A673 (cell line): Measurements from ENCODE around the gene LRRC36.

Experiments used
- EZH2 ChIP-seq: fragments of 200-600 bp; sonication (generic); IDR thresholded peaks from 2 replicates; pipeline ENCODE4 v1.6.1; 2017; ENCODE audit warnings: borderline replicate concordance, low read depth, mild to moderate bottlenecking, mixed read lengths, antibody characterized with exemption, low read length; ENCODE audit not compliant: poor library complexity, severe bottlenecking
- TF ChIP-seq, protein P1 (sequence below): fragments of 300-800, 200-600 bp; sonication (generic); conservative IDR thresholded peaks from 2 replicates; pipeline ENCODE4 v1.5.1; 2017; ENCODE audit warnings: low read depth, mild to moderate bottlenecking, antibody characterized with exemption, low read length, moderate library complexity, mixed read lengths

DNA sequence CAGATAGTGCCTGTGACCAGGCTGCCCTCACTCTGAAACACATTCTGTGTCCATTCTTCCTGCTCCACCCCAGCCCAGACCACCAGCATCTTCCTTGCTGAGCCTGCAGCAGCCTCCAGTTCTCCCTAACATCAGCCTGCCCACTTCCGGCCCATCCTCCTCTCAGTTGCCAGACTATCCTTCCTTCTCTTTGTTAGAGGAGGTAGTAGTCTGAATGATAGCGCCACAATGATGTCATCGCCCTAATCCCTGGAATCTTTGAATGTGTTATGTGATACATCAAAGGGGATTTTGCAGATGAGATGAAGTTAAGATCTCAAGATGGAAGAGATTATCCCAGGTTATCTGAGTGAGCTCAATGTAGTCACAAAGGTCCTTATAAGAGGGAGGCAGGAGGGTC lies 92.9 kb downstream of the LRRC36 start:
- TF ChIP-seq, protein P1, sequence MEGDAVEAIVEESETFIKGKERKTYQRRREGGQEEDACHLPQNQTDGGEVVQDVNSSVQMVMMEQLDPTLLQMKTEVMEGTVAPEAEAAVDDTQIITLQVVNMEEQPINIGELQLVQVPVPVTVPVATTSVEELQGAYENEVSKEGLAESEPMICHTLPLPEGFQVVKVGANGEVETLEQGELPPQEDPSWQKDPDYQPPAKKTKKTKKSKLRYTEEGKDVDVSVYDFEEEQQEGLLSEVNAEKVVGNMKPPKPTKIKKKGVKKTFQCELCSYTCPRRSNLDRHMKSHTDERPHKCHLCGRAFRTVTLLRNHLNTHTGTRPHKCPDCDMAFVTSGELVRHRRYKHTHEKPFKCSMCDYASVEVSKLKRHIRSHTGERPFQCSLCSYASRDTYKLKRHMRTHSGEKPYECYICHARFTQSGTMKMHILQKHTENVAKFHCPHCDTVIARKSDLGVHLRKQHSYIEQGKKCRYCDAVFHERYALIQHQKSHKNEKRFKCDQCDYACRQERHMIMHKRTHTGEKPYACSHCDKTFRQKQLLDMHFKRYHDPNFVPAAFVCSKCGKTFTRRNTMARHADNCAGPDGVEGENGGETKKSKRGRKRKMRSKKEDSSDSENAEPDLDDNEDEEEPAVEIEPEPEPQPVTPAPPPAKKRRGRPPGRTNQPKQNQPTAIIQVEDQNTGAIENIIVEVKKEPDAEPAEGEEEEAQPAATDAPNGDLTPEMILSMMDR = no peak
- TF ChIP-seq EZH2 = no peak
